Common myeloid progenitor, CD34-positive (primary cell): ENCODE data around the gene SLC19A2.
"Not testable (repeated sequence)": the region's sequence is repeated elsewhere in the genome, so short reads cannot be mapped to it uniquely, and the experiment has no call there.

Experiments used
- CTCF ChIA-PET: fragments of 350-600 bp; sonication (Branson Sonifier 250); formaldehyde crosslinking; loops from one replicate; lab custom pipeline; 2021; ENCODE audit warnings: antibody characterized with exemption; lab: Charles Lee
- POLR2A ChIA-PET: fragments of 350-600 bp; sonication (Branson Sonifier 250); formaldehyde crosslinking; loops from one replicate; lab custom pipeline; 2021; ENCODE audit warnings: antibody characterized with exemption; lab: Charles Lee
- DNase-seq, 3 donors: peaks; one replicate each; pipeline versions ENCODE4 v3.0.0 to v3.0.0-alpha.2; 2013
- H3K27ac ChIP-seq, 2 experiments: 1 replicate in 1 of 2; 2 replicates in 1 of 2; pipeline ENCODE4 v1.7.0; 2013; ENCODE audit warnings: inconsistent platforms in 2 of 2, low read length in 2 of 2, mild to moderate bottlenecking in 2 of 2, low read depth in 1 of 2, moderate library complexity in 1 of 2; ENCODE audit not compliant: severe bottlenecking in 2 of 2, insufficient read depth in 1 of 2, poor library complexity in 1 of 2
- H3K27me3 ChIP-seq, 5 experiments: replicated peaks in 2 of 5; 1 replicate in 3 of 5; 2 replicates in 2 of 5; pipeline versions ENCODE4 v1.6.1 to v1.7.0; 2013; ENCODE audit warnings: low read length in 4 of 5, mild to moderate bottlenecking in 2 of 5, moderate library complexity in 2 of 5, inconsistent platforms in 1 of 5; ENCODE audit not compliant: insufficient read depth in 5 of 5, control insufficient read depth in 4 of 5
- H3K36me3 ChIP-seq, 4 experiments: 1 replicate in 2 of 4; 2 replicates in 2 of 4; pipeline versions ENCODE4 v1.6.1 to v1.7.0; 2013; ENCODE audit warnings: low read length in 3 of 4, control low read depth in 1 of 4, mild to moderate bottlenecking in 1 of 4; ENCODE audit not compliant: control insufficient read depth in 4 of 4, insufficient read depth in 4 of 4
- H3K4me1 ChIP-seq, 4 experiments: 1 replicate in 3 of 4; 2 replicates in 1 of 4; pipeline versions ENCODE4 v1.6.1 to v1.7.1; 2013; ENCODE audit warnings: low read length in 3 of 4, mild to moderate bottlenecking in 3 of 4, control low read depth in 1 of 4, inconsistent platforms in 1 of 4, moderate library complexity in 1 of 4; ENCODE audit not compliant: control insufficient read depth in 4 of 4, insufficient read depth in 4 of 4; ENCODE audit errors: control extremely low read depth in 1 of 4
- H3K4me3 ChIP-seq, 7 experiments: 1 replicate in 4 of 7; 2 replicates in 3 of 7; pipeline versions ENCODE4 v1.5.1 to v1.7.0; 2013; ENCODE audit warnings: mild to moderate bottlenecking in 7 of 7, low read length in 6 of 7, moderate library complexity in 6 of 7, inconsistent platforms in 2 of 7, low read depth in 2 of 7, control low read depth in 1 of 7; ENCODE audit not compliant: insufficient read depth in 4 of 7, control insufficient read depth in 1 of 7; ENCODE audit errors: extremely low read depth in 1 of 7
- H3K9me3 ChIP-seq, 5 experiments: 1 replicate in 4 of 5; 2 replicates in 1 of 5; pipeline versions ENCODE4 v1.6.1 to v1.7.1; 2013; ENCODE audit warnings: low read length in 4 of 5, mild to moderate bottlenecking in 2 of 5, inconsistent platforms in 1 of 5, low read depth in 1 of 5, moderate library complexity in 1 of 5; ENCODE audit not compliant: control insufficient read depth in 4 of 5, insufficient read depth in 2 of 5; ENCODE audit errors: control extremely low read depth in 1 of 5
- WGBS: methylation state at CpG from one replicate; pipeline ENCODE4 v1.1.5; 2013; ENCODE audit not compliant: insufficient coverage; 5-methylcytosine and 5-hydroxymethylcytosine counted together

The SLC19A2 gene

DNA sequence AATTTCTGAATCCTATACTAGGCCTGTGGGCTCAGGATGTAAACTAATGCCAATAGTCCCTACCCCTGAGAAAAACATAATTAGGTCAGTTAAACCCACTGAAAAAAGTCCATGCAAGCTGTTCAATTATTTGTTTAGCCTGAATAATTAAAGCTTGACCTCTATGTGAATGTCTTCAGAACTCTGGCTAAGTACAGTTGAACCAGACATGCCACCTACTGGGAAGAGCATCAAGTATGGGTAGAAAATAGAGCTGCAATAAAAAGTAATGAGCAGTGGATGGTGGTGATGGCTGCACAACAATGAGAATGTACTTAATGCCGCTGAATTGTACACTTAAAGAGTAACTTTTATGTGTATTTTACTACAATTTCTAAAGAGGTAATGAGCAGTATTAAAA is 23.6 kb upstream of the SLC19A2 start:
- no peaks in the 10 kb centered on the region for H3K27me3 ChIP-seq
- no peak overlapping the region for H3K4me3 ChIP-seq
- ChIA-PET CTCF (interaction anchor here (0.7 to 1.4 kb wide), 3 partner anchors 36 to 84 kb away, joined by 3 to 4 read pairs (median 3); no protein-coding TSS in a partner anchor), POLR2A (no interaction called here)
- peaks cover 6 to 26% (median 16%) of the 10 kb centered on the region in 4 experiments for H3K4me1 ChIP-seq
- no peak overlapping the region for H3K27ac ChIP-seq
- no peak for DNase-seq
- no peaks in the 10 kb centered on the region for H3K9me3 ChIP-seq
- no peaks in the 10 kb centered on the region for H3K36me3 ChIP-seq
- WGBS = no CpG with 5 or more reads among the region's 1 CpG

DNA sequence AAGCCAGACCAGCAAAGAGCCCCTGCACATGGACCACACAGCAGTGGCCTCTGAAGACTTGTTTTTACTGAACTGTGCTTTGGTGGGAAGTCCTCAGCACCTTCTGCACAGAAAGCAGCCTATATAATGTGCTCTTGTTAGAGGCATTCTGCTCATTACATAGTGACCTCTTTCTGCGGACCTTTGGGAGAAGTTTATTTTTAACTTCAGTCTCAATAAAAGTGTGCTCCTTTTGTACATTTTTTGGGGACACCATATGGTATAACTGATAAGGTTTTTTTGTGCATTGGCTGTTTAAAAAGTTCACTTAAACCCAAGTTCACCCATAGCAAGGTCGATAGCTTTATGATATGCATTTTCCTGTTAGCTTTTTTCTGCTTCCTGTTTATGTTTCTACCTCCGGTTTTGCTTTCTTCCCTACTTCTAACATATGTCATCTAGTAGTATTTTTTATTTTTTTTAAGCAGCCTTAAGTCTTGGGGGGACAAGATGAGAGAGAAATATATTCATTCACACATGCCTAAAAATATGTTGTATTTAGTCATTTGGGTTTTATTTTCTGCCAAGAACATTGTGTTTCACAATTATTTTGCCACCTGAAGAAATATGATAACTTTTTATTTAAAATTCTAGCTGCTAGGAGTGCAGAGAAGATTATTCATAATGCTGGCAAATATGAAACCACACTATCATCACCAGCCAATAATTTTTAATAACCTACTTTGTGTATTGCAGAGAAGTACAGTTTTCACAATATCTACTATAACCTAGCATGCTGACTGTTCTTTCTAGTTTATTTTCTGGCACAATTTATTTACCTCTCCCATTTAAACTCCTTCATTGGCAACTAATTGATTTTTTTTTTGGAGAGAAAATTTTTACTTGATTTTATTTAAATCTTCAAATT is 22.9 kb upstream of the SLC19A2 start:
- no peaks in the 10 kb centered on the region for H3K9me3 ChIP-seq
- H3K4me3 ChIP-seq = peak overlapping the region in 2 of 7 experiments; percentile 7 to 25
- CTCF ChIA-PET = interaction anchor here (0.7 to 1.3 kb wide), 3 partner anchors 12 to 84 kb away, joined by 3 to 6 read pairs (median 4); no protein-coding TSS in a partner anchor
- DNase-seq = peak in 1 of 3 donors; percentile 53
- H3K36me3 ChIP-seq = no peaks in the 10 kb centered on the region
- H3K27ac ChIP-seq = peak overlapping the region in 1 of 2 experiments; percentile 61
- H3K4me1 ChIP-seq = peaks cover 6 to 25% (median 13%) of the 10 kb centered on the region in 4 experiments
- H3K27me3 ChIP-seq = no peaks in the 10 kb centered on the region
- POLR2A ChIA-PET = interaction anchor here (0.6 kb wide), 1 partner anchor 22 kb away, joined by 4 read pairs; no protein-coding TSS in a partner anchor
- WGBS = 0% methylated on average over 1 of the region's 3 CpGs

GRCh38 chr1:169507413-169507812 is 21.7 kb upstream of the SLC19A2 start:
- Histone ChIP-seq H3K27me3 (no peaks in the 10 kb centered on the region), H3K9me3 (no peaks in the 10 kb centered on the region), H3K4me1 (peaks cover 6 to 19% (median 10%) of the 10 kb centered on the region in 4 experiments), H3K27ac (no peak overlapping the region), H3K36me3 (no peaks in the 10 kb centered on the region), H3K4me3 (no peak overlapping the region)
- POLR2A ChIA-PET = no interaction called here
- no CpG with 5 or more reads among the region's 2 CpGs for WGBS
- CTCF ChIA-PET = interaction anchor here (1.3 kb wide), 1 partner anchor 11 kb away, joined by 6 read pairs; no protein-coding TSS in a partner anchor
- no peak for DNase-seq

DNA sequence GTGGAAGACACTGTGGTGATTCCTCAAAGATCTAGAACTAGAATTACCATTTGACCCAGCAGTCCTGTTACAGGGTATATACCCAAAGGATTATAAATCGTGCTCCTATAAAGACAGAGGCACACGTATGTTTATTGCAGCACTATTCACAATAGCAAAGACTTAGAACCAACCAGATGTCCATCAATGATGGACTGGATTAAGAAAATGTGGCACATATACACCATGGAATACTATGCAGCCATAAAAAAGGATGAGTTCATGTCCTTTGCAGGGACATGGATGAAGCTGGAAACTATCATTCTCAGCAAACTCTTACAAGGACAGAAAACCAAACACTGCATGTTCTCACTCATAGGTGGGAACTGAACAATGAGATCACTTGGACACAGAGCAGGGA is 17.9 kb upstream of the SLC19A2 start:
- H3K4me3 ChIP-seq, H3K4me1 ChIP-seq, H3K27me3 ChIP-seq, CTCF ChIA-PET, POLR2A ChIA-PET, H3K27ac ChIP-seq, DNase-seq, H3K36me3 ChIP-seq, H3K9me3 ChIP-seq: not testable (repeated sequence)
- no CpG with 5 or more reads among the region's 2 CpGs for WGBS

- Histone ChIP-seq H3K9me3 (no peaks in the 10 kb centered on the region), H3K36me3 (no peaks in the 10 kb centered on the region), H3K4me1 (peaks cover 0 to 7% (median 5%) of the 10 kb centered on the region in 4 experiments), H3K27ac (no peak overlapping the region), H3K27me3 (no peaks in the 10 kb centered on the region), H3K4me3 (no peak overlapping the region)
- no peak for DNase-seq
- POLR2A ChIA-PET = no interaction called here
- CTCF ChIA-PET = interaction anchor here (1.1 to 1.2 kb wide), 2 partner anchors 8 to 29 kb away, joined by 3 read pairs; no protein-coding TSS in a partner anchor
Measured at GRCh38 chr1:169499807-169500206, 14.1 kb upstream of the SLC19A2 start.

DNA sequence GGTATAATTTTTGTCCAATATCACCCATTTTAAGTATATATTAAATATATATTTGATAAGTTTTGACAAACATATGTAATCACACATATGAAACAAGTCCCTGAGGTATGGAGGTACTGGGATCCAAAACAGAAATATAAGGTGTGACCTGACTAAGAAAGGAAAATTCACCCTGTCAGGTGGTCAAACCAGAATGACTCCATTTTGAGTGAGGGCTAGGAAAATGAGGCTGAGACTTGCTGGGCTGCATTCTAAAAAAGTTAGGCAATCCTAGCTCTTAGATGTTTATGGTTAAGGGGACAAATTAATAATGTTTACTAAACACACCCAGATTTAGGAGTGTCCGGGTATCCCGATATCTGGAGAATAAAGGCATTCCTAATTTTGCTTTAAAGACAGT is 11.6 kb upstream of the SLC19A2 start:
- Histone ChIP-seq H3K36me3 (no peaks in the 10 kb centered on the region), H3K4me1 (peaks cover 0 to 7% (median 5%) of the 10 kb centered on the region in 4 experiments), H3K4me3 (no peak overlapping the region), H3K27me3 (no peaks in the 10 kb centered on the region), H3K9me3 (no peaks in the 10 kb centered on the region), H3K27ac (no peak overlapping the region)
- ChIA-PET POLR2A (no interaction called here), CTCF (interaction anchor here (0.6 to 2.3 kb wide), 2 partner anchors 10 to 11 kb away, joined by 3 to 6 read pairs; no protein-coding TSS in a partner anchor)
- no peak for DNase-seq
- WGBS = no CpG with 5 or more reads among the region's 2 CpGs

- ChIA-PET CTCF (interaction anchor here (2.3 kb wide), 1 partner anchor 12 kb away, joined by 6 read pairs; no protein-coding TSS in a partner anchor), POLR2A (no interaction called here)
- Histone ChIP-seq H3K4me3 (no peak overlapping the region), H3K36me3 (no peaks in the 10 kb centered on the region), H3K9me3 (no peaks in the 10 kb centered on the region), H3K4me1 (peaks cover 0 to 7% (median 5%) of the 10 kb centered on the region in 4 experiments), H3K27me3 (no peaks in the 10 kb centered on the region), H3K27ac (no peak overlapping the region)
- DNase-seq = peak in 1 of 3 donors; percentile 19
- no CpG with 5 or more reads among the region's 2 CpGs for WGBS
Measured at GRCh38 chr1:169495916-169496315, 10.2 kb upstream of the SLC19A2 start.
